H1 (cell line): ENCODE measurements around the gene NEURL1. TPM values are rescaled to one million over a fixed set of nuclear protein-coding genes. Genes with fewer than 3 reads are reported as not detected.

Source experiments
- CTCF ChIA-PET: fragments of 300-600 bp; sonication (Branson Sonifier 250); formaldehyde crosslinking; loops from one replicate; lab custom pipeline; 2021; ENCODE audit not compliant: partially characterized antibody; lab: Charles Lee
- POLR2A ChIA-PET: fragments of 300-600 bp; sonication (Branson Sonifier 250); formaldehyde crosslinking; loops from one replicate; lab custom pipeline; 2021; ENCODE audit warnings: inconsistent platforms; ENCODE audit not compliant: partially characterized antibody; lab: Charles Lee
- DNase-seq, 2 experiments: peaks; one replicate each; pipeline versions ENCODE4 v3.0.0 to v3.0.0-alpha.2; 2010 to 2022; ENCODE audit warnings: low spot score in 2 of 2, low read depth in 1 of 2, mixed read lengths in 1 of 2
- FAIRE-seq: peaks from 2 replicates; lab custom pipeline; 2011; peaks lifted over from hg19 to GRCh38; lab: Jason Lieb, UNC
- H2AFZ ChIP-seq: 2 replicates; pipeline ENCODE4 v1.8.1; 2012; ENCODE audit warnings: low read length, inconsistent platforms
- H2AK5ac ChIP-seq: 2 replicates; pipeline ENCODE4 v1.6.1; 2013; ENCODE audit warnings: low read depth, low read length
- H2BK120ac ChIP-seq: replicated peaks from 2 replicates; pipeline ENCODE3; 2013; ENCODE audit warnings: low read depth, low read length, inconsistent platforms
- H2BK12ac ChIP-seq: 2 replicates; pipeline ENCODE4 v1.6.1; 2013; ENCODE audit warnings: low read depth, low read length
- H2BK15ac ChIP-seq: 2 replicates; pipeline ENCODE4 v1.6.1; 2013; ENCODE audit warnings: low read length
- H2BK20ac ChIP-seq: 2 replicates; pipeline ENCODE4 v1.6.1; 2013; ENCODE audit warnings: low read length
- H2BK5ac ChIP-seq: 2 replicates; pipeline ENCODE4 v1.6.1; 2013; ENCODE audit warnings: low read depth, low read length
- H3K14ac ChIP-seq: 2 replicates; pipeline ENCODE4 v1.6.1; 2013; ENCODE audit warnings: inconsistent platforms; ENCODE audit not compliant: insufficient read length
- H3K18ac ChIP-seq: 2 replicates; pipeline ENCODE4 v1.6.1; 2013; ENCODE audit warnings: low read length; ENCODE audit errors: extremely low read depth
- H3K23ac ChIP-seq: 2 replicates; pipeline ENCODE4 v1.6.1; 2013; ENCODE audit warnings: inconsistent platforms; ENCODE audit not compliant: insufficient read length
- H3K23me2 ChIP-seq: 2 replicates; pipeline ENCODE4 v1.6.1; 2013; ENCODE audit warnings: low read depth, low read length
- H3K27ac ChIP-seq: 2 replicates; pipeline ENCODE4 v1.6.1; 2011; ENCODE audit warnings: low read depth, low read length, inconsistent platforms
- H3K27me3 ChIP-seq, 4 experiments: replicated peaks in 1 of 4; 1 replicate in 1 of 4; 2 replicates in 3 of 4; pipeline versions ENCODE4 v1.6.1 to v1.8.1; 2011 to 2013; ENCODE audit warnings: low read length in 3 of 4, mild to moderate bottlenecking in 3 of 4, inconsistent platforms in 2 of 4, mixed read lengths in 2 of 4, moderate library complexity in 1 of 4; ENCODE audit not compliant: control insufficient read depth in 3 of 4, insufficient read depth in 3 of 4; ENCODE audit errors: extremely low read depth in 1 of 4
- H3K36me3 ChIP-seq, 4 experiments: 2 replicates each; pipeline versions ENCODE4 v1.6.1 to v1.8.1; 2011 to 2013; ENCODE audit warnings: mild to moderate bottlenecking in 4 of 4, low read length in 3 of 4, moderate library complexity in 2 of 4, control low read depth in 1 of 4, inconsistent platforms in 1 of 4; ENCODE audit not compliant: insufficient read depth in 4 of 4, control insufficient read depth in 2 of 4
- H3K4ac ChIP-seq: replicated peaks from 2 replicates; pipeline ENCODE3; 2013; ENCODE audit warnings: low read length, low read depth, mixed read lengths, inconsistent platforms; ENCODE audit not compliant: insufficient read length
- H3K4me1 ChIP-seq, 4 experiments: replicated peaks in 1 of 4; 1 replicate in 1 of 4; 2 replicates in 3 of 4; pipeline versions ENCODE4 v1.6.1 to v1.8.1; 2011 to 2013; ENCODE audit warnings: low read length in 3 of 4, inconsistent platforms in 2 of 4, mixed read lengths in 1 of 4; ENCODE audit not compliant: insufficient read depth in 4 of 4, control insufficient read depth in 3 of 4
- H3K4me2 ChIP-seq, 2 experiments: 2 replicates each; pipeline versions ENCODE4 v1.6.1 to v1.8.1; 2011 to 2013; ENCODE audit warnings: low read depth in 2 of 2, low read length in 2 of 2, control low read depth in 1 of 2, inconsistent platforms in 1 of 2, mild to moderate bottlenecking in 1 of 2; ENCODE audit not compliant: insufficient read depth in 1 of 2
- H3K4me3 ChIP-seq, 4 experiments: fragments of 200-600, 300-600 bp in 1 of 4; sonication (generic), shearing (Covaris generic), sonication (Bioruptor Twin) in 1 of 4; 2 replicates each; pipeline versions ENCODE4 v1.5.1 to v1.8.1; 2011 to 2016; ENCODE audit warnings: low read length in 4 of 4, low read depth in 3 of 4, control low read depth in 2 of 4, inconsistent platforms in 2 of 4, mild to moderate bottlenecking in 2 of 4, mixed read lengths in 1 of 4, moderate library complexity in 1 of 4; ENCODE audit not compliant: insufficient read depth in 2 of 4; ENCODE audit errors: extremely low read depth in 1 of 4
- H3K56ac ChIP-seq: replicated peaks from 2 replicates; pipeline ENCODE3; 2013; ENCODE audit warnings: low read depth, mild to moderate bottlenecking, mixed read lengths, low read length, inconsistent platforms; ENCODE audit not compliant: insufficient read length
- H3K79me1 ChIP-seq: 2 replicates; pipeline ENCODE4 v1.6.1; 2013; ENCODE audit warnings: low read depth, low read length, control low read depth
- H3K79me2 ChIP-seq, 2 experiments: 2 replicates each; pipeline versions ENCODE4 v1.6.1 to v1.8.1; 2012 to 2013; ENCODE audit warnings: low read length in 2 of 2, mild to moderate bottlenecking in 2 of 2, inconsistent platforms in 1 of 2; ENCODE audit not compliant: insufficient read depth in 2 of 2, control insufficient read depth in 1 of 2
- H3K9ac ChIP-seq, 4 experiments: replicated peaks in 1 of 4; 1 replicate in 1 of 4; 2 replicates in 3 of 4; pipeline versions ENCODE4 v1.6.1 to v1.8.1; 2011 to 2013; ENCODE audit warnings: low read depth in 3 of 4, low read length in 3 of 4, control low read depth in 2 of 4, mild to moderate bottlenecking in 2 of 4, moderate library complexity in 2 of 4, inconsistent platforms in 1 of 4; ENCODE audit errors: extremely low read depth in 1 of 4
- H3K9me3 ChIP-seq, 2 experiments: 2 replicates each; pipeline versions ENCODE4 v1.6.1 to v1.8.1; 2012 to 2013; ENCODE audit warnings: mild to moderate bottlenecking in 2 of 2, moderate library complexity in 2 of 2, control low read depth in 1 of 2, inconsistent platforms in 1 of 2, low read depth in 1 of 2, low read length in 1 of 2, mixed read lengths in 1 of 2; ENCODE audit not compliant: insufficient read depth in 2 of 2
- H4K20me1 ChIP-seq, 2 experiments: replicated peaks in 1 of 2; 2 replicates each; pipeline versions ENCODE3 to v1.8.1; 2011 to 2013; ENCODE audit warnings: inconsistent platforms in 2 of 2, low read length in 2 of 2, mild to moderate bottlenecking in 1 of 2; ENCODE audit not compliant: insufficient read depth in 2 of 2, control insufficient read depth in 1 of 2
- H4K5ac ChIP-seq: 2 replicates; pipeline ENCODE4 v1.6.1; 2013; ENCODE audit warnings: low read length, low read depth, mixed read lengths, inconsistent platforms; ENCODE audit not compliant: insufficient read length
- H4K8ac ChIP-seq: 2 replicates; pipeline ENCODE4 v1.8.0; 2013; ENCODE audit warnings: mild to moderate bottlenecking, moderate library complexity, low read length, inconsistent platforms; ENCODE audit not compliant: insufficient read depth; ENCODE audit errors: extremely low read depth
- H4K91ac ChIP-seq: replicated peaks from 2 replicates; pipeline ENCODE3; 2013; ENCODE audit warnings: low read length, mixed read lengths, inconsistent platforms; ENCODE audit not compliant: insufficient read length
- BCL11A ChIP-seq, 2 experiments: IDR thresholded peaks; one replicate each; pipeline ENCODE4 v1.6.1; 2011; ENCODE audit warnings: low read depth in 2 of 2, low read length in 2 of 2, mild to moderate bottlenecking in 2 of 2
- CHD2 ChIP-seq: IDR thresholded peaks from 2 replicates; pipeline ENCODE4 v1.6.1; 2012; ENCODE audit warnings: low read length, improper control_type of control experiment
- EZH2 ChIP-seq: fragments of 200-600 bp; sonication (generic); IDR thresholded peaks from 2 replicates; pipeline ENCODE4 v1.7.1; 2012; ENCODE audit warnings: low read depth, mild to moderate bottlenecking, moderate library complexity, low read length, inconsistent platforms; ENCODE audit not compliant: severe bottlenecking
- FOSL1 ChIP-seq: IDR thresholded peaks from 2 replicates; pipeline ENCODE4 v1.6.1; 2011; ENCODE audit warnings: mild to moderate bottlenecking, low read depth, low read length, moderate library complexity; ENCODE audit not compliant: insufficient read depth
- GABPA ChIP-seq: IDR thresholded peaks from 2 replicates; pipeline ENCODE4 v1.6.1; 2011; ENCODE audit warnings: mild to moderate bottlenecking, low read length, moderate library complexity, borderline replicate concordance; ENCODE audit not compliant: insufficient read depth
- HDAC2 ChIP-seq, 2 experiments: fragments of 300-600 bp in 1 of 2; sonication (generic) in 1 of 2; IDR thresholded peaks; 2 replicates each; pipeline ENCODE4 v1.6.1; 2011 to 2012; ENCODE audit warnings: low read depth in 2 of 2, low read length in 2 of 2, mild to moderate bottlenecking in 2 of 2, moderate library complexity in 2 of 2, borderline replicate concordance in 1 of 2, inconsistent platforms in 1 of 2
- JUN ChIP-seq: IDR thresholded peaks from 2 replicates; pipeline ENCODE4 v1.6.1; 2011; ENCODE audit warnings: low read depth, mild to moderate bottlenecking, improper control_type of control experiment, low read length
- JUND ChIP-seq: IDR thresholded peaks from 2 replicates; pipeline ENCODE4 v1.6.1; 2011; ENCODE audit warnings: mild to moderate bottlenecking, improper control_type of control experiment, low read length
- KDM4A ChIP-seq: IDR thresholded peaks from one replicate; pipeline ENCODE4 v1.7.1; 2012; ENCODE audit warnings: low read depth, mild to moderate bottlenecking, moderate library complexity, low read length, inconsistent platforms; ENCODE audit not compliant: severe bottlenecking
- KDM5A ChIP-seq: fragments of 200-600 bp; IDR thresholded peaks from 2 replicates; pipeline ENCODE4 v1.7.1; 2012; ENCODE audit warnings: mild to moderate bottlenecking, low read length, inconsistent platforms, mixed read lengths
- RNF2 ChIP-seq: fragments of 200-900, 300-1000 bp; sonication (generic); IDR thresholded peaks from 2 replicates; pipeline ENCODE4 v1.7.1; 2016; ENCODE audit warnings: borderline replicate concordance, low read depth, mild to moderate bottlenecking, antibody characterized with exemption, low read length; ENCODE audit not compliant: poor library complexity, severe bottlenecking; ENCODE audit errors: missing control alignments
- SIRT6 ChIP-seq: IDR thresholded peaks from one replicate; pipeline ENCODE4 v1.7.1; 2012; ENCODE audit warnings: low read length, inconsistent platforms
- WGBS, 2 experiments: shearing (Covaris generic) in 1 of 2; methylation state at CpG; one replicate each; pipeline versions ENCODE4 v1.1.6 to v1.1.7; 2013 to 2015; ENCODE audit warnings: low lambda C conversion rate in 2 of 2, mixed read lengths in 2 of 2, inconsistent platforms in 1 of 2, low coverage in 1 of 2, missing lambda C conversion rate in 1 of 2; ENCODE audit not compliant: insufficient replicate concordance in 2 of 2, insufficient coverage in 1 of 2, insufficient read length in 1 of 2; ENCODE audit errors: extremely low coverage in 1 of 2, missing lambda C conversion rate in 1 of 2; 5-methylcytosine and 5-hydroxymethylcytosine counted together
- polyA plus RNA-seq, 7 experiments: library from polyadenylated mRNA; depleted of rRNA in 3 of 7; stranded (reverse) in 5 of 7; unstranded in 2 of 7; fragments of >200 nt in 5 of 7; fragments of 200-250 nt in 2 of 7; gene quantifications; 1 replicate in 5 of 7; 2 replicates in 1 of 7; 4 replicates in 1 of 7; pipeline versions ENCODE4 v1.2.1 to v1.2.3, GENCODE V29; 2011 to 2013; ENCODE audit warnings: missing spikeins in 2 of 7, mixed read lengths in 2 of 7
- total RNA-seq: library from RNA; stranded (reverse); fragmentation: NEBNext Ultra II Directional; extraction: Animal tissue kit (Norgen Biotek cat#: 25700); gene quantifications from 2 replicates; pipeline ENCODE4 v1.2.1, GENCODE V29; 2021
- TF ChIP-seq, protein P1 (sequence below): IDR thresholded peaks from 2 replicates; pipeline ENCODE4 v1.6.1; 2012; ENCODE audit warnings: inconsistent platforms

Gene NEURL1
- total and polyA plus RNA-seq, 2 of the 8 experiments (the other 6 are each of a cell fraction or from before 2014, with no cell fraction given) = 0.54 to 0.58 TPM

DNA sequence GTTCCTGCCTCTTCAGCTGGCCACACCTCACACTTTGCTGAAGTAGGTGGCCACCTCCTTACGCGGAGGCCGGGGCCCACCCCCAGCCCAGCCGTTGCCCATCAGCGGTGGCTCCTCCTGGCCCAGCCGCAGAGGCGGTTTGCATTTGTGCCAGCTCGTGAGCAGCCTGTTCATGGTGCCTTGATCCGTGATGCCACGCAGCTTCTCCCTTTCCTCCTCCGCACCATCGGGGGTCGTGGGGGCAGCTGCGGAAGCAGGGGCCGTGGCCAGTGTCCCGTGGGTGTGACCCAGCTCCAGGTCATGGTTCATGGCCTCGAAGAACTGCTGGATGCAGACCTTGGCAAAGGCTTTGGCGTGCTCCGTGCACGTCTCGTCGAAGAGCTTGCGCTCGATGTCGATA, 38.3 kb upstream of the NEURL1 start:
- no peak for DNase-seq
- H3K4ac ChIP-seq = no peak overlapping the region
- TF ChIP-seq CHD2 (no peak), RNF2 (no peak), JUND (no peak), KDM4A (no peak), SIRT6 (no peak), BCL11A (IDR thresholded peaks at IDR 0.05; ENCODE audit: low read depth in 2 of 2, low read length in 2 of 2) (no peak), GABPA (no peak), HDAC2 (IDR thresholded peaks at IDR 0.05; ENCODE audit: borderline replicate concordance in 1 of 2, low read depth in 2 of 2, low read length in 2 of 2) (no peak), EZH2 (no peak), KDM5A (no peak), FOSL1 (no peak), JUN (no peak)
- TF ChIP-seq, protein P1, sequence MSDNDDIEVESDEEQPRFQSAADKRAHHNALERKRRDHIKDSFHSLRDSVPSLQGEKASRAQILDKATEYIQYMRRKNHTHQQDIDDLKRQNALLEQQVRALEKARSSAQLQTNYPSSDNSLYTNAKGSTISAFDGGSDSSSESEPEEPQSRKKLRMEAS = no peak

More for the DNA sequence above, 38.3 kb upstream of the NEURL1 start:
- no peak overlapping the region for H2BK12ac ChIP-seq
- 93% methylated on average over 23 of the region's 25 CpGs; no CpG with 5 or more reads in 1 of the 2 experiments for WGBS, 2 experiments
- H3K23ac ChIP-seq = no peak overlapping the region
- FAIRE-seq = no peak
- no peak overlapping the region for H2AK5ac ChIP-seq
- peaks cover 0 to 22% (median 11%) of the 10 kb centered on the region in 4 experiments; a peak in 5 of 7 replicates for H3K4me1 ChIP-seq
- H3K27me3 ChIP-seq = no peaks in the 10 kb centered on the region; a peak in 2 of 7 replicates
- no peaks in the 10 kb centered on the region for H3K79me2 ChIP-seq
- H4K91ac ChIP-seq = no peak overlapping the region
- no peak overlapping the region for H2BK20ac ChIP-seq
- H2BK120ac ChIP-seq = no peak overlapping the region
- no peaks in the 10 kb centered on the region for H3K79me1 ChIP-seq
- H2BK15ac ChIP-seq = no peak overlapping the region
- no peak overlapping the region for H3K18ac ChIP-seq
- H3K27ac ChIP-seq = no peak overlapping the region
- ChIA-PET CTCF (interaction anchor here (0.9 to 6.0 kb wide), 13 partner anchors 12 to 231 kb away, joined by 3 to 47 read pairs (median 4); partner anchors contain the start of gene CALHM3), POLR2A (interaction anchor here (1.1 to 1.4 kb wide), 4 partner anchors 8 to 17 kb away, joined by 3 to 4 read pairs (median 3); no protein-coding TSS in a partner anchor)
- H4K20me1 ChIP-seq = no peaks in the 10 kb centered on the region
- H3K9ac ChIP-seq = no peak overlapping the region
- no peak overlapping the region for H3K4me3 ChIP-seq
- no peak overlapping the region for H3K14ac ChIP-seq
- H2AFZ ChIP-seq = no peak overlapping the region
- peak overlapping the region; percentile 17; the same call in 1 of the 2 replicates for H4K8ac ChIP-seq
- no peak overlapping the region for H3K4me2 ChIP-seq
- H3K23me2 ChIP-seq = peaks cover 3% of the 10 kb centered on the region; the same call in 1 of the 2 replicates
- no peaks in the 10 kb centered on the region for H3K36me3 ChIP-seq
- no peak overlapping the region for H2BK5ac ChIP-seq
- no peak overlapping the region for H4K5ac ChIP-seq
- H3K9me3 ChIP-seq = no peaks in the 10 kb centered on the region
- H3K56ac ChIP-seq = no peak overlapping the region
